ENCODE data around the gene NUDCD3.

The NUDCD3 gene

GRCh38 chr7:44373418-44373740 lies 117.1 kb downstream of the NUDCD3 start:
- in situ Hi-C loops (cut with HindIII; ENCODE audit: low sequenced_read_pairs) = no loop called here

GRCh38 chr7:44372560-44373417 lies 117.7 kb downstream of the NUDCD3 start:
- in situ Hi-C loops (cut with HindIII; ENCODE audit: low sequenced_read_pairs) = no loop called here

GRCh38 chr7:44368885-44369284 lies 121.6 kb downstream of the NUDCD3 start:
- in situ Hi-C loops (cut with HindIII; ENCODE audit: low sequenced_read_pairs) = no loop called here

- in situ Hi-C loops (cut with HindIII; ENCODE audit: low sequenced_read_pairs) = no loop called here
Measured at GRCh38 chr7:44368455-44368854, 122.0 kb downstream of the NUDCD3 start.

- in situ Hi-C loops (cut with HindIII; ENCODE audit: low sequenced_read_pairs) = no loop called here
Measured at GRCh38 chr7:44367475-44368043, 122.9 kb downstream of the NUDCD3 start.

GRCh38 chr7:44366986-44367385 lies 123.5 kb downstream of the NUDCD3 start:
- in situ Hi-C loops (cut with HindIII; ENCODE audit: low sequenced_read_pairs) = no loop called here

- in situ Hi-C loops (cut with HindIII; ENCODE audit: low sequenced_read_pairs) = no loop called here
Measured at GRCh38 chr7:44353668-44354067, 136.8 kb downstream of the NUDCD3 start.

- in situ Hi-C loops (cut with HindIII; ENCODE audit: low sequenced_read_pairs) = no loop called here
Measured at GRCh38 chr7:44348851-44349781, 141.3 kb downstream of the NUDCD3 start.

GRCh38 chr7:44348300-44348699 lies 142.2 kb downstream of the NUDCD3 start:
- in situ Hi-C loops (cut with HindIII; ENCODE audit: low sequenced_read_pairs) = no loop called here

GRCh38 chr7:44347546-44348114 lies 142.8 kb downstream of the NUDCD3 start:
- in situ Hi-C loops (cut with HindIII; ENCODE audit: low sequenced_read_pairs) = no loop called here

GRCh38 chr7:44346063-44346462 lies 144.4 kb downstream of the NUDCD3 start:
- in situ Hi-C loops (cut with HindIII; ENCODE audit: low sequenced_read_pairs) = no loop called here

- in situ Hi-C loops (cut with HindIII; ENCODE audit: low sequenced_read_pairs) = no loop called here
Measured at GRCh38 chr7:44341401-44341800, 149.1 kb downstream of the NUDCD3 start.

- in situ Hi-C loops (cut with HindIII; ENCODE audit: low sequenced_read_pairs) = no loop called here
Measured at GRCh38 chr7:44338600-44338999, 151.9 kb downstream of the NUDCD3 start.

- in situ Hi-C loops (cut with HindIII; ENCODE audit: low sequenced_read_pairs) = no loop called here
Measured at GRCh38 chr7:44336491-44336890, 154.0 kb downstream of the NUDCD3 start.

- in situ Hi-C loops (cut with HindIII; ENCODE audit: low sequenced_read_pairs) = no loop called here
Measured at GRCh38 chr7:44335184-44335583, 155.3 kb downstream of the NUDCD3 start.

- in situ Hi-C loops (cut with HindIII; ENCODE audit: low sequenced_read_pairs) = no loop called here
Measured at GRCh38 chr7:44334734-44335097, 155.7 kb downstream of the NUDCD3 start.

GRCh38 chr7:44333911-44334733 lies 156.3 kb downstream of the NUDCD3 start:
- in situ Hi-C loops (cut with HindIII; ENCODE audit: low sequenced_read_pairs) = no loop called here

GRCh38 chr7:44331682-44332081 lies 158.8 kb downstream of the NUDCD3 start:
- in situ Hi-C loops (cut with HindIII; ENCODE audit: low sequenced_read_pairs) = no loop called here

- in situ Hi-C loops (cut with HindIII; ENCODE audit: low sequenced_read_pairs) = no loop called here
Measured at GRCh38 chr7:44330331-44330730, 160.1 kb downstream of the NUDCD3 start.

GRCh38 chr7:44329888-44330287 lies 160.6 kb downstream of the NUDCD3 start:
- in situ Hi-C loops (cut with HindIII; ENCODE audit: low sequenced_read_pairs) = no loop called here

Measured in endothelial cell of hepatic sinusoid (primary cell).